SU-DHL-6 (cell line): ENCODE measurements around the gene UBALD2.

Experiments
- H2AFZ ChIP-seq: fragments of 200-600 bp; sonication (generic); 2 replicates; pipeline ENCODE4 v1.6.1; 2014; ENCODE audit warnings: low read depth, mild to moderate bottlenecking, moderate library complexity, mixed read lengths, antibody characterized with exemption, low read length; ENCODE audit not compliant: severe bottlenecking
- H3F3A ChIP-seq: fragments of 200-600 bp; shearing (Covaris generic); 2 replicates; pipeline ENCODE4 v1.6.0; 2016; ENCODE audit warnings: antibody characterized with exemption, mild to moderate bottlenecking; ENCODE audit not compliant: insufficient read depth
- H3K27ac ChIP-seq: fragments of 200-600 bp; sonication (generic); 2 replicates; pipeline ENCODE4 v1.5.1; 2016; ENCODE audit warnings: low read depth, mild to moderate bottlenecking, low read length, moderate library complexity, mixed read lengths
- H3K27me3 ChIP-seq: fragments of 200-600 bp; sonication (generic), shearing (Covaris generic); 2 replicates; pipeline ENCODE4 v1.6.0; 2014; ENCODE audit warnings: mild to moderate bottlenecking, low read length
- H3K36me3 ChIP-seq: fragments of 200-600 bp; sonication (generic); 2 replicates; pipeline ENCODE4 v1.6.1; 2014; ENCODE audit warnings: mild to moderate bottlenecking, low read length, mixed read lengths
- H3K4me2 ChIP-seq: fragments of 300-600, 200-600 bp; shearing (Covaris generic), sonication (generic); 2 replicates; pipeline ENCODE4 v1.6.0; 2014; ENCODE audit warnings: low read length, low read depth, mild to moderate bottlenecking; ENCODE audit not compliant: poor library complexity, severe bottlenecking
- H3K4me3 ChIP-seq: fragments of 200-600 bp; sonication (generic); 2 replicates; pipeline ENCODE4 v1.5.1; 2014; ENCODE audit warnings: antibody characterized with exemption, low read length, mild to moderate bottlenecking, mixed read lengths; ENCODE audit not compliant: insufficient read depth, poor library complexity, severe bottlenecking
- H3K79me2 ChIP-seq: fragments of 200-600 bp; sonication (generic); 2 replicates; pipeline ENCODE4 v1.6.1; 2014; ENCODE audit warnings: mild to moderate bottlenecking, low read length, moderate library complexity; ENCODE audit not compliant: insufficient read depth
- H3K9ac ChIP-seq: fragments of 200-600 bp; sonication (generic); 2 replicates; pipeline ENCODE4 v1.7.0; 2014; ENCODE audit warnings: mild to moderate bottlenecking, low read length
- H3K9me2 ChIP-seq: fragments of 200-600 bp; sonication (generic); replicated peaks from 2 replicates; pipeline ENCODE4 v1.6.1; 2014; ENCODE audit warnings: low read length; ENCODE audit not compliant: insufficient read depth
- H3K9me3 ChIP-seq: fragments of 200-600 bp; sonication (generic); 2 replicates; pipeline ENCODE4 v1.6.1; 2014; ENCODE audit warnings: low read length, mixed read lengths; ENCODE audit not compliant: insufficient read depth
- H4K20me1 ChIP-seq: fragments of 200-600 bp; sonication (generic); 2 replicates; pipeline ENCODE4 v1.6.1; 2014; ENCODE audit warnings: low read depth, mild to moderate bottlenecking, antibody characterized with exemption, low read length, moderate library complexity, mixed read lengths
- EZH2phosphoT487 ChIP-seq: fragments of 200-600 bp; sonication (generic), shearing (Covaris generic); conservative IDR thresholded peaks from 2 replicates; pipeline ENCODE4 v1.6.1; 2018; ENCODE audit warnings: mild to moderate bottlenecking, antibody characterized with exemption, low read length, moderate library complexity, mixed read lengths
- TF ChIP-seq, protein P1 (sequence below): fragments of 200-600 bp; sonication (generic); IDR thresholded peaks from one replicate; pipeline ENCODE4 v1.5.1; 2017; ENCODE audit warnings: antibody characterized with exemption, mild to moderate bottlenecking, low read length, moderate library complexity; ENCODE audit not compliant: insufficient read depth, poor library complexity, severe bottlenecking

Gene UBALD2

DNA sequence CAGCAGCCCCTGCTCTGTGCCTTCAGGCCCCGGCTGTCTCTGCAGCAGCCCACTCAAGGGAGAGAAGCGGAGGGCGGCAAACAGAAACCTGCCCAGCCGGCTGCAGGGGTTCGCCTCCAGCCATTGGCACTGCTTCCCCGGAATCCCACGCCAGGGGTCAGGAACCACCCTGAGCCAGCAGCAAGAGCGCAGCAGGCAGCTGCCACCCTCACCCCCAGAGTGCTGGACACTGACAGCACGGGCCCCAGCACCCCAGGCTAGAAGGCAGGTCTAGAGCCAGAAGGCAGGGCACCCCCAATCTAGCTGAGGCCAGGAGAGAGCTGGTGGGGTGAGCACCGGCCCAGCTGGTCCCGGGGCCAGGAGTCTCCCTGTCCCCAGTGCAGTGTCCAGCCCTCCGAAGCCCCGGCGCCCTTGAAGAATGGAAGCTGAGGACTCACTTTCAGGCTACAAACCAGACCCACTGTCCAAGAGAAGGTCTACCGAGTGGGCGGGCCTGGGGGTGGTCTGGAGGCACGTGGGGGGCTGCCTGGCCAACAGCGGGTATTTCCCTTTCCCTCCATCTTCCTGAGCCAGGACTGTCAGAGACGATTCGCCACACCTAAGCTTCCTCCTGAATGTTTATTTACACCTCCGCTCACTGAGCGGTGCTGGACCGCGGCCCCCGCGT is 8.4 kb downstream of the UBALD2 start:
- no peaks in the 10 kb centered on the region for H3K79me2 ChIP-seq
- H3K27me3 ChIP-seq, result no peaks in the 10 kb centered on the region
- TF ChIP-seq, protein P1, sequence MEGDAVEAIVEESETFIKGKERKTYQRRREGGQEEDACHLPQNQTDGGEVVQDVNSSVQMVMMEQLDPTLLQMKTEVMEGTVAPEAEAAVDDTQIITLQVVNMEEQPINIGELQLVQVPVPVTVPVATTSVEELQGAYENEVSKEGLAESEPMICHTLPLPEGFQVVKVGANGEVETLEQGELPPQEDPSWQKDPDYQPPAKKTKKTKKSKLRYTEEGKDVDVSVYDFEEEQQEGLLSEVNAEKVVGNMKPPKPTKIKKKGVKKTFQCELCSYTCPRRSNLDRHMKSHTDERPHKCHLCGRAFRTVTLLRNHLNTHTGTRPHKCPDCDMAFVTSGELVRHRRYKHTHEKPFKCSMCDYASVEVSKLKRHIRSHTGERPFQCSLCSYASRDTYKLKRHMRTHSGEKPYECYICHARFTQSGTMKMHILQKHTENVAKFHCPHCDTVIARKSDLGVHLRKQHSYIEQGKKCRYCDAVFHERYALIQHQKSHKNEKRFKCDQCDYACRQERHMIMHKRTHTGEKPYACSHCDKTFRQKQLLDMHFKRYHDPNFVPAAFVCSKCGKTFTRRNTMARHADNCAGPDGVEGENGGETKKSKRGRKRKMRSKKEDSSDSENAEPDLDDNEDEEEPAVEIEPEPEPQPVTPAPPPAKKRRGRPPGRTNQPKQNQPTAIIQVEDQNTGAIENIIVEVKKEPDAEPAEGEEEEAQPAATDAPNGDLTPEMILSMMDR, result no peak
- no peak for TF ChIP-seq EZH2phosphoT487
- H3K9ac ChIP-seq, result peak overlapping the region; percentile 79
- no peaks in the 10 kb centered on the region for H3K9me3 ChIP-seq
- H3K4me2 ChIP-seq, result peak overlapping the region; percentile 74
- peak overlapping the region; percentile 98 for H3K27ac ChIP-seq
- H3K4me3 ChIP-seq, result no peak overlapping the region
- H3K36me3 ChIP-seq, result no peaks in the 10 kb centered on the region
- H4K20me1 ChIP-seq, result no peaks in the 10 kb centered on the region
- peaks cover 46% of the 10 kb centered on the region for H3F3A ChIP-seq
- no peaks in the 10 kb centered on the region for H3K9me2 ChIP-seq
- H2AFZ ChIP-seq, result no peak overlapping the region

DNA sequence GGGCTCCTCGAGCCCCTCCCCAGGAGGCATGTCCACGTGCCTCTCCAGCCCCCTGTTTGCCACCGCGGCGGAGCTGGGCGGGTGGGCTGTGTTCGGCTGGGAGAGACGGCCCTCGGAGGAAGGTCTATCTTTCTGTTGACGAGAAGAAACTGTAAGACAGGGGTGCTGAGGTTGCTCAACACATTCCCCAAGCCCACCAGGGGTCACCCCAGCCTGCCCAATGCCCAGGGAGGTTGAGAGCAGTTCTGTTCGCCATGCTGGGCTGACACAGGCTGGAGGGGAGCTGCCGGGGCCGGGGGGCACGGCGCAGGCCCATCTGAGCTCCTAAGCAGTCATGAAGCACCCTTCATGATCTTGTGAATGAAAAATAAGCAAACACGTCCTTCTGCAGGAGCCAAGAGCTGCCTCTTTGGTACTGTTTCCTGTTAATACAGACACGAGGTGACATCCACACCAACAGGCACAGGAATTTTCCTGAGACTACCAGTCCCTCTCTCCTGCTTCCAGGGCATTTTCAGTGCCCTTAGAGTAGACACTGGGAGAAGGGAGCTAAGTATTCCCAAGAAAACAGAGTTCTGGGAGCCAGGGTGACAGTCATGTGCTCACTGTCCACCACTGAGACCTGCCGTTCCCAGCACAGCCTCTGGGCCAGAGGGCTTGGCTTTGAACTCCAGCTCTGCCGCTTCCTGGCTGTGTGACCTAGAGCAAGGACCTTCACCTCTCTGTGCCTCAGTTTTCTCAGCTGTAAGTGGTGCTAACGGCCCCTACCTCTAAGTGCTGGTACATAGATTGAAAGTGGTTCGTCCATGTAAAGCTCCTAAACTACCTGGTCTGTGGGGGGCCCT is 9.2 kb downstream of the UBALD2 start:
- no peaks in the 10 kb centered on the region for H3K9me3 ChIP-seq
- no peak overlapping the region for H2AFZ ChIP-seq
- H3K9ac ChIP-seq, result peak overlapping the region; percentile 79; the same call in 1 of the 2 replicates
- peak overlapping the region; percentile 98 for H3K27ac ChIP-seq
- H3K4me3 ChIP-seq, result no peak overlapping the region
- no peaks in the 10 kb centered on the region for H3K79me2 ChIP-seq
- H3K4me2 ChIP-seq, result no peak overlapping the region
- H3F3A ChIP-seq, result peaks cover 39% of the 10 kb centered on the region
- H3K27me3 ChIP-seq, result no peaks in the 10 kb centered on the region
- no peaks in the 10 kb centered on the region for H3K9me2 ChIP-seq
- TF ChIP-seq EZH2phosphoT487, result no peak
- TF ChIP-seq, protein P1, result no peak
- H3K36me3 ChIP-seq, result no peaks in the 10 kb centered on the region
- H4K20me1 ChIP-seq, result no peaks in the 10 kb centered on the region

DNA sequence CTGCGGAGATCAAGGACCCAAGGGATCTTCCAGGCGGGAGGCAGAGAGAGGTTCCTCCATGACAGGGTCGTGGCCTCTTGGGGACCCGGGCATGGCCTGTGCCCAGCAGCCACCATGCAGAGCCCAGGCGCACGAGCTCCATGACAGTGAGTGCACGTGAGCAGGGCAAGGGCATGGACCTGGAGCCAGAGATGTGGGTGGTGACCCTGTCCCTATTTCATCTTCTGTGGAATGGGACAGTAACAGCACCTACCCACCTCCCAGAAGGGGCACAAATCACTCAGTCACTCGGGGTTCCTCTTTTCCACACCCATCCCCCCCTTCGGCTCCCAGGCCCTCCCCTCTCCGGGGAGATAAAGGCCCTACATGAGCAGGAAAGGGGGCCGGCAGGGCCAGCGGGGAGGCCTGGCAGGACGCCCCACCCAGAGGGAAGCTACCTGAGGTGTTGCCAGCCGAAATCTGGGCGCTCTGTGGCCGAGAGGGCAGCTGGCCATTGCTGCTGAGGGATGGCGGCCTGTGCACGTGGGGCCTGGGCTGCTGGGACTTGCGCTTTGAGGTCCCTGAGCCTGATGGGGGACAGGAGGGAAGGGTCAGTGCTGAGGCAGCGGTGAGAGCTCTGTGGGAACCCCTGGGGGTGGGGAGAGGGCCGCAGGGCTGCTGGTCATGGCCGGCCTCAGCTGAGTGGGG is 10.4 kb downstream of the UBALD2 start:
- H3F3A ChIP-seq, result peaks cover 29% of the 10 kb centered on the region
- TF ChIP-seq, protein P1, result no peak
- no peak for TF ChIP-seq EZH2phosphoT487
- no peak overlapping the region for H2AFZ ChIP-seq
- H3K4me3 ChIP-seq, result no peak overlapping the region
- H3K27ac ChIP-seq, result peak overlapping the region; percentile 98
- no peaks in the 10 kb centered on the region for H4K20me1 ChIP-seq
- H3K36me3 ChIP-seq, result no peaks in the 10 kb centered on the region
- H3K27me3 ChIP-seq, result no peaks in the 10 kb centered on the region
- no peaks in the 10 kb centered on the region for H3K79me2 ChIP-seq
- no peaks in the 10 kb centered on the region for H3K9me3 ChIP-seq
- H3K9me2 ChIP-seq, result no peaks in the 10 kb centered on the region
- H3K9ac ChIP-seq, result peak overlapping the region; percentile 13; the same call in 1 of the 2 replicates
- H3K4me2 ChIP-seq, result peak overlapping the region; percentile 19
